ENCODE data around the gene PZP. TPM values are rescaled to one million over a fixed set of nuclear protein-coding genes. Genes with fewer than 3 reads are reported as not detected.

PZP gene
- total and polyA plus RNA-seq, 12 donors: 0.15 to 1.6 (median 0.54) TPM

DNA sequence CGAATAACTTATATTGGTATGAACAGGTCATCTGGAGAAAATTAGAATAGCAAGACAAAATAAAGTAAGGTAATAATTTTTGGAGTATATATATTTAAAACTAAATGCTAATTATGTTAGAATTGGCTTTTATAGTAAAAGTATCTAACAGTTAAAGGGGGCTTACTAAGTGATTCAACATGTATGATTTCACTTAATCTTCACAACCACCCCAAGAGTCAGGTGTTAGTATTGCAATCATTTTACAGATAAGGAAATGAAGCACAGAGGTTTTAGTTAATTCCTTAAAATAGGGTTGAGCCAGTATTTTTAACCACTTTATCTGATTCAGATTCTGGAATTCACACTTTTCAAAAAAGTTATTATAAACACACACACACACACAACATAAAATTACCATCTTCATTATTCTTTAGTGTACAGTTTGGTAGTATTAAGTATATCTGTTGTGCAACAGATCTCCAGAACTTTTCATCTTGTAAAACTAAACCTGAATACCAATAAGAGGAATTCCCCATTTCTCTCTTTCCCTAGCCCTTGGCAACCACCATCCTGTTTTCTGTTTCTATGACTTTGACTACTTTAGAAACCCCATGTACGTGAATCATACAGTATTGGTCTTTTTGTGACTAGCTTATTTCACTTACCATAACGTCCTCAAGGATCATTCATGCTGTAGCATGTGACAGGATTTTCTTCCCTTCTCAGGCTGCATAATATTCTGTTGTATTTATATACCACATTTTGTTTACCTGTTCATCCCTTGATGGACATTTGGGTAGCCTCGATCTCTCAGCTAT, 104.9 kb downstream of the PZP start:
- WGBS, 2 donors: 85 to 87% methylated on average over 4 of the region's 4 CpGs
- H3K36me3 ChIP-seq: peaks cover 0 to 100% (median 92%) of the 10 kb centered on the region in 9 donors
- H3K27ac ChIP-seq: no peak overlapping the region
- TF ChIP-seq, protein P1, sequence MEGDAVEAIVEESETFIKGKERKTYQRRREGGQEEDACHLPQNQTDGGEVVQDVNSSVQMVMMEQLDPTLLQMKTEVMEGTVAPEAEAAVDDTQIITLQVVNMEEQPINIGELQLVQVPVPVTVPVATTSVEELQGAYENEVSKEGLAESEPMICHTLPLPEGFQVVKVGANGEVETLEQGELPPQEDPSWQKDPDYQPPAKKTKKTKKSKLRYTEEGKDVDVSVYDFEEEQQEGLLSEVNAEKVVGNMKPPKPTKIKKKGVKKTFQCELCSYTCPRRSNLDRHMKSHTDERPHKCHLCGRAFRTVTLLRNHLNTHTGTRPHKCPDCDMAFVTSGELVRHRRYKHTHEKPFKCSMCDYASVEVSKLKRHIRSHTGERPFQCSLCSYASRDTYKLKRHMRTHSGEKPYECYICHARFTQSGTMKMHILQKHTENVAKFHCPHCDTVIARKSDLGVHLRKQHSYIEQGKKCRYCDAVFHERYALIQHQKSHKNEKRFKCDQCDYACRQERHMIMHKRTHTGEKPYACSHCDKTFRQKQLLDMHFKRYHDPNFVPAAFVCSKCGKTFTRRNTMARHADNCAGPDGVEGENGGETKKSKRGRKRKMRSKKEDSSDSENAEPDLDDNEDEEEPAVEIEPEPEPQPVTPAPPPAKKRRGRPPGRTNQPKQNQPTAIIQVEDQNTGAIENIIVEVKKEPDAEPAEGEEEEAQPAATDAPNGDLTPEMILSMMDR (IDR thresholded peaks at IDR 0.05): no peak
- intact Hi-C loops (cut with DNase I): loop anchor here in 1 of 10 donors (5.0 kb wide), 1 partner anchor 36 kb away; no protein-coding TSS in a partner anchor
- peaks cover 0 to 43% (median 9%) of the 10 kb centered on the region in 9 donors for H3K4me1 ChIP-seq
- no peak for ATAC-seq
- H3K9me3 ChIP-seq: no peaks in the 10 kb centered on the region
- H3K4me3 ChIP-seq: no peak overlapping the region
- no peak for DNase-seq
- no peaks in the 10 kb centered on the region for H3K27me3 ChIP-seq

DNA sequence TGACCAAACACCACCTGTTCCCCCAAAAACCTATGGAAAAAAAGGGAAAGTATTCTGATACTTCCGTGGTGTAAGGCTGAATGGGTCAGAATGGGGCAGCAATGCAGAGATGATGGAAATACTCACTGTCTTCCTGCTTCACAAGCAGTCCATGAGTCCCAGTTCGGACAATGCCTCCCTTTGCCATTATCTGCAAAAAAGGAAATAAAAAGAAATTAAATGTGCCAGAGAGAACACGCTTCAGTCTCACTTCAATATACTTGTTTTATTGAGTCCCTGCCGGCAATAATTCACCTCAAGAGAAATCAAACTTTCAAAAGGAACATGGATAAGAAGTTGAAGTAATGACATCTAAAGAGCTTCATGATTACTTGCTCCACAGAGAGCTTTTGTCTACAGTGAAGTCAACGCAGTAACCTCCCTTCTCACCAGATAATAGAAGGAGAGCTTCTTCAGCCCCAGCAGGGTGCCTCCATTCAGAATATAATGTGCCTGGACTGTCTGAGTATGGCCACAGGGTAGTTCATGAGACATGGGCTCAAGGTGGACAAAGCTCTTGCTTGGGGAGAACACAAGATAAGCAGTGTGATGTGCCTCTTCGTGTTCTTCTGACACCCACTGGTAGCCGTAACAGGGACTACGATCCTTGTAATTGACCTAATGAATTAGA, 107.0 kb downstream of the PZP start:
- H3K9me3 ChIP-seq: no peaks in the 10 kb centered on the region
- 76 to 77% methylated on average over 8 of the region's 8 CpGs for WGBS, 2 donors
- no peak overlapping the region for H3K27ac ChIP-seq
- no peaks in the 10 kb centered on the region for H3K27me3 ChIP-seq
- peaks cover 0 to 23% (median 0%) of the 10 kb centered on the region in 9 donors for H3K4me1 ChIP-seq
- peaks cover 0 to 100% (median 94%) of the 10 kb centered on the region in 9 donors for H3K36me3 ChIP-seq
- TF ChIP-seq, protein P1 (IDR thresholded peaks at IDR 0.05): no peak
- H3K4me3 ChIP-seq: no peak overlapping the region
- intact Hi-C loops (cut with DNase I): loop anchor here in 2 of 10 donors (2.0 to 5.0 kb wide), 2 partner anchors 32 to 34 kb away; no protein-coding TSS in a partner anchor
- DNase-seq (no peak), ATAC-seq (no peak)

DNA sequence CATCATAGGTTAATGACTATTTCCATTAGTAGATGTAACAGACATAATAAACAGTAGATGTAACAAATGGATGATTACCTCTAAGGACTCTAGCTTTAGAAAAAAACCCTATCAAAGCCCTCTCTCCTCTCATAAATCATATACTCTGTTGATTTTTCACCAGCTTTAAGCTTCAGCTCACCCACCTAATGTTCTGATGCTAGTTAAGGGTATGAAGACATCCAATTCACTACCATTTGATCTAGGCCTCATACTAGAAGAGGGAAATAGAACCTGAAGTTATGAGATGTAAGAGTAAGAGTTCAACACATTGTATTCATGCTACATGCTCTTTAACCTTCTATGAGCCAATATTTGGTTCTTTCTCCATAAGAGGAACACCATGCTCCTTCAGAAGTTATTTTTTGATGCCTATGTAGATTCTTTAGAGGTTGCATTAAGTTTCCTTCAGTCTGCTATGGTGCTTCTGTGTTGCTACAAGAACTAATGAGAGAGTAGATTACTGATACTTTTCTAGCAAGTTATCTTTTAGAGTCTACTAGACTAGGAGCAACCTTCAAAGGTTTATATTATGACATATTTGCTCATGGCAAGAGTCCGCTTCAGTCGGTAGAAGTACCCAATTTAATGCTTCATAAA, 108.5 kb downstream of the PZP start:
- Histone ChIP-seq H3K27me3 (no peaks in the 10 kb centered on the region), H3K4me3 (no peak overlapping the region), H3K4me1 (peaks cover 0 to 18% (median 0%) of the 10 kb centered on the region in 9 donors), H3K27ac (no peak overlapping the region), H3K9me3 (no peaks in the 10 kb centered on the region), H3K36me3 (peaks cover 0 to 100% (median 90%) of the 10 kb centered on the region in 9 donors)
- 98 to 99% methylated on average over 2 of the region's 2 CpGs for WGBS, 2 donors
- ATAC-seq (no peak), DNase-seq (no peak)
- intact Hi-C loops (cut with DNase I): loop anchor here in 2 of 10 donors (2.0 to 5.0 kb wide), 2 partner anchors 31 to 32 kb away; no protein-coding TSS in a partner anchor
- TF ChIP-seq, protein P1 (IDR thresholded peaks at IDR 0.05): no peak

Small RNA genes lying within 50 kb of the gene (microRNA-seq; reads per million reads assigned to microRNA genes)
- gene MIR1244-3: 0 reads per million in 2 donors

Other genes with a start within 250 kb of the PZP start
- gene KLRG1, start 218.8 kb downstream of the PZP start, total RNA-seq: 1 to 10 TPM; 1.7 to 9.2 (median 4.2) TPM
- gene KLRG1, start 218.8 kb downstream of the PZP start, polyA plus RNA-seq: 1 to 10 TPM; 1.8 to 3.3 TPM
- gene A2M, start 92.5 kb downstream of the PZP start, total RNA-seq: 1,000 to 10,000 TPM in 1 of 10 donors, 100 to 1,000 TPM in 9; 296 to 1,678 (median 530) TPM
- 100 to 1,000 TPM; 194 to 244 TPM for gene A2M, start 92.5 kb downstream of the PZP start, polyA plus RNA-seq

All from heart right ventricle (tissue), 16 donors.